Endothelial cell of hepatic sinusoid (primary cell): ENCODE data around the gene OLIG1.

Source experiments
- in situ Hi-C: cut with HindIII; loops from 2 replicates; pipeline ENCODE4 v1.10.0; 2017; ENCODE audit warnings: low sequenced_read_pairs

The OLIG1 gene

DNA sequence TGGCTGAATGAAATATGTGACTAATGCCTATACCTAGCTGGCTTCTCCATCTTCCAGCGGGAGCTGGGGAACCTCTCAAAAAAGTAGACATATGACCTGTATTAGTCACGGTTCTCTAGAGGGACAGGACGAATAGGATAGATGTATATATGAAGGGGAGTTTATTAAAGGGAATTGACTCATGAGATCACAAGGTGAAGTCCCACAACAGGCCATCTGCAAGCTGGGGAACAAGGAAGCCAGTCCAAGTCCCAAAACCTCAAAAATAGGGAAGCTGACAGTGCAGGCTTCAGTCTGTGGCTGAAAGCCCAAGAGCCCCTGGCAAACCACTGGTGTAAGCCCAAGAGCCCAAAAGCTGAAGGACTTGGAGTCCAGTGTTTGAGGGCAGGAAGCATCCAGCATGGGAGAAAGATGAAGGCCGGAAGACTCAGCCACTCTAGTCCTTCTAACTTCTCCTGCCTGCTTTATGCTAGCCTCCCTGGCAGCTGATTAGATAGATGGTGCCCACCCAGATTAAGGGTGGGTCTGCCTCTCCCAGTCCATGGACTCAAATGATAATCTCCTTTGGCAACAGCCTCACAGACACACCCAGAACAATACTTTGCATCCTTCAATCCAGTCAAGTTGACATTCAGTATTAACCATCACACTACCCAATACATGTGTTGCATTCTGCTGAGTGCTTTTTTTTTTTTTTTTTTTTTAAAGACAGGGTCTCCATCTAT is 19.6 kb downstream of the OLIG1 start:
- in situ Hi-C loops: no loop called here

GRCh38 chr21:33096426-33096825 is 26.5 kb downstream of the OLIG1 start:
- in situ Hi-C loops: no loop called here

DNA sequence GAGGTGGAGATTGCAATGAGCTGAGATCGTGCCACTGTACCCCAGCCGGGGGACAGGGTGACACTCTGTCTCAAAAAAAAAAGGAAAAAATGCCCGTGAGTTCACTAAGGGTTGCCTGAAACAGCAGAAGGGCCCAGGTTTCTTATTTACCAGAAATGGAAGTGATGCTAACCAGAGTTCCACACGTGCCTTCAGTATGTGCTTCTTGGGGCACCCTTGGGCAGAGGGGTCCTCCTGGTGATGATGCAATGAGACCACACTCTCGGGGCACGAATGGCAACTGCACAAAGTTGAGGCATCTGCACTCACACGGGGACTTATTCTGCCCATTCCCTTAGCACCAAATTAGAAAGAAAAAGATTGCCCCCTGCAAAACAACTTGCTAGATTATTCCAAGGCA is 29.2 kb downstream of the OLIG1 start:
- in situ Hi-C loops: no loop called here

DNA sequence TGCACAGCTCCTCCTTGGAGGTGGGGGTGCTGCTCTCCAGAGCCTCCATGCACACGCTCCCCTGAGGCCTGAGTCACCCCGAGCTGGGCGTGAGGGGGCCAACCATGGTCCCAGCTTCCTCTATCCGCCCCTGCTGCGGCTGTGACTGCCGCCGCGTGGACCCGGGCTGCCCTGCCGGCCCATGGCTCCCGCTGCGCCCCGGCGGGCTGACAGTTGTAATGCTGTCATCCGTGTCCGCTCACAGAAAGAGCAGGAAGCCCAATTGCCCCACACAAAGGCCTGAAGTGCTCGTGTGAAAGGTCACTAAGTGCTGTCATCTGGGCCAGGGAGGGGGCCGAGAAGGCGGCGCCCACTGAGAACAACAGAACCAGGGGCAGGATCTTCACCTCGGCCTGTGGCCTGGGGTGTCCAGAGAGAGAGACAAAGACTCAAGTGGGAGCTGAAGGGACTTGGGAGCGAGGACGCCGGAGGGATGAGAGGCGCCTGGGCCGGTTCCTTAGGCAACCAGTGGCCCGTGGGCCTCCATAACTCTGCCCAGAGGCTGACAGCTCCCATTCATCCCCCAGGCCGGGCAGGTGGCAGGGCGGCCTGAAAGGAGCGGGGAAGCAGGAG is 31.5 kb downstream of the OLIG1 start:
- in situ Hi-C loops: no loop called here

DNA sequence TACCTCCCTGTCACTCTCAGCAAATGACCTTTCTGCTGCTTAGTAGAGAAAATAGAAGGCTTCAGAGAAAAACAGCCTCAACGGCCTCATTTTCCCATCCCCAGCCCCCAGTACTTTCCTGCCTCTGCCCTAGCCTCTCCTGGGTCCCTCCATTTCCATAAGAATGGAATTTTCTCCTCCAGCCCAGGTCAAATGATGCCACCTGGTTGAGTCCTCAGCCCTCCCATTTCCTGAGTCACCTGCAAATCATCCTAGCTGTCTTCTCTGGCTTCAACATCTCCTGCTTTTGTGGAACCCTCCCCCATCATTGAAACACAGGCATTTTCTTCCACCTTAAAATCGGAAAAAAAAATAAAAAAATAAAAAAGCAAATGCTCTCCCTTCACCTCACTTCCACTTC is 35.1 kb downstream of the OLIG1 start:
- in situ Hi-C loops: no loop called here

DNA sequence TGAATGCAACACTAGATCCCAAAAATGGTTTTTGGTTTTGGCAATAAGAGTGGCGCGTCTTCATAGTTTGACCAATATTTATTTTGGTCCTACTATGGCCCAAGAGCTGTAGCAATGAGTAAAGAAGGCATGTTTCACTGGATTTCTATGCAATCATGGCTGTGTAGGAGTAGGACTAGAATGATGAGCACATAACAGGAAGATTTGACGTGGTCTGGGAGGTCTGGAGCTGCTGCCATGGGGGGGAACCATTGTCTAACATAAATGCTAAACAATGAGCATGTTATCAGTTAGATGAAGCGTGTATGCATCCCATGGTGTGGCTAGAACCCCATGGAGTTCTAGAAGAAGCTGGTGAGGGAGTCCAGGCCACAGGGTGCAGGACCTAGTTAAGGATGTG is 38.3 kb downstream of the OLIG1 start:
- in situ Hi-C loops: no loop called here

GRCh38 chr21:33109574-33110339 is 39.8 kb downstream of the OLIG1 start:
- in situ Hi-C loops: no loop called here

DNA sequence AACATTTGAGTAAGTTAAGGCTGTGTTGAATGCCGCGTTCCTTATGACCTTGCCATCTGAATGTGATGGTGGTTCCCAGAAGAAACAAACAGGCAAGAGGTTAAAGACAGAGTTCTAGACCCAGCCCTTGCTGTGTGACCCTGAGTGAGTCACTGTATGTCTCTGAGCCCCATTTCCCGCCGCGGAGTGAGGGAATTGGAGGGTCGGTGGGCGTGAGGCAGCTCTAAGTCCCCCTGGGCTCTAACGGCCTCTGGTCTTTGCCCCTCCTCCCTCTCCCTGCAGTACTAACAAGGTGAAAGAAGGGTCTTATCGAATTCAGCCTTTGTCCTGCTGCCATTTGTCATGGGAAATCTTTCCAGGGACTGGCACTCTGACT is 40.4 kb downstream of the OLIG1 start:
- in situ Hi-C loops: no loop called here

DNA sequence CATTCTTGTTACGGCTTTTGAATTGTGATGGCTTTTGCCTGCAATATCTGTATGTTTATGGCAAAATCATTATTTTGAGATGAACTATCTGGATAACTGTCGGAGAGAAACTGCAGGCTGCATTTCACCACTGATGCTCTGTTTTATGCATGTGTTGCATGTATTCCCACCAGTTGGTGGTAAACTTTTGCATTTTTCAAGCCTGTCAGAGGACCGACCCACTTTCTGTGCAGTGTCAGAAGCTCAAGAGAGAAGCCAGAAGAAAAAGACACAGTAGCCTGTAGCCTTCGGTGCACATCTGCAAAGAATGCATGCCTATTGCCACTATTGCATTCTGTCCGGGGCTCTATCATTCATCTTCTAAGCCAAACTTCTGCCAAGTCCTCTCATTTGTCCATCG is 41.6 kb downstream of the OLIG1 start:
- in situ Hi-C loops: no loop called here

DNA sequence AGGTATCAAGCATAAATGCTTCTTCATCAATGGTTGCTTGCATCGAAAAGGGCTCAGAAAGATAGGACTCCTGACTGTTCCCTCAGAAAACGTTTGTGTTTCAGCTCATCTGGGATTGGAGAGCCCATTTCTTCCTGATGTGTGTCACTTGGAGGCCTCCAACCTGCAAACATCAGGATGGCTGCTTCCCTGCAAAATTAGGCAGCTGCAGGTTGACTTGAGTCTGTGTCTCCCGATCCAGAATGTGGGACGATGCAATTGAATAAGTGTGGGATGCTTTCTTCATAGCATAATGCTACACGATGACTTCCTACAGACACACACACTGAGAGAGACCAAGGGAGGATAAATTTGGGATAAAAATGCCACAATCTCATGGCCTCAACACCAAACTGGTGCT is 42.2 kb downstream of the OLIG1 start:
- in situ Hi-C loops: no loop called here

- in situ Hi-C loops: no loop called here
Measured at GRCh38 chr21:33112681-33113080, 42.7 kb downstream of the OLIG1 start.

GRCh38 chr21:33113131-33113530 is 43.2 kb downstream of the OLIG1 start:
- in situ Hi-C loops: no loop called here

- in situ Hi-C loops: no loop called here
Measured at GRCh38 chr21:33114276-33114675, 44.3 kb downstream of the OLIG1 start.

DNA sequence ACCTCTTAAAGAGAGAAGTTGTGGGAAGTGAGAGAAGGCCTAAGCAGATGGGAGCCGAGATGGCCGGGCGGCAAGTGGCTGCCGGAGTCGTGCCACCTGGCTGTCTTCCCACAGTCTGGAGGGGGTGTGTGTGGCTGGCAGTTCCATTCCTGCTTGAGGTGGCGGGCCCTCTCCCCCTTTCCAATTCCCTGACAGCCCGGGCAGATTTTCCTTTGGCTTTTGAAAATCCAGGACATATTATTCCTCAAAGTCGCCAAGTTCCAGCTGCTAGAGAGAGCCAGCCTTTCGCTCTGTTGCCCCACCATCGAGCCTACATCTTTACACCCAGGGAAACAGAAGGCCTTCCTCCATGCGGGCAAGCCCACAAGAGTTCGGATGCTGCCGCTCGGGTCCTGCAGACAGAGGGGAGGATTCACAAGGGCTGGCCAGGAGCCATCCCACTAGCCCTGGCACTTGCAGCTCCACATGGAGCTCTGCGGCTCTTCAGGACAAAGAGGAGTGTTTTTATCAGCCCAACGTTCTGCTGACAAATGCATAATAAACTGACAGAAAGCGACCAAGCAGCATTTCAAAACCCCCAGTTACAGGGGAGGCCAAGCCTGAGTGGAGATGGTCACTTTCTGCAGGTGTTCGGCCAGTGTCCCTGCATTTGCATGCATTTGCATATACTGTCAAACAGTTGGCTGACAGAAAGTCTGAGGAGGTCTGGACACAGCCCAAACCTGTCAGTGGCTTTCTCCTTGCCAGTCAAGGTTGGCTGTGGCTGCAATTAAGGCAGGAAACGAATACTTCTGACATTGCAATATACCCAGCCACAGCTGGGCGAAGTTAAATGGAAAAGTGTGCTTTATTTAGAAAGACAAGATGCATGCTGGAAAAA is 45.9 kb downstream of the OLIG1 start:
- in situ Hi-C loops: no loop called here

DNA sequence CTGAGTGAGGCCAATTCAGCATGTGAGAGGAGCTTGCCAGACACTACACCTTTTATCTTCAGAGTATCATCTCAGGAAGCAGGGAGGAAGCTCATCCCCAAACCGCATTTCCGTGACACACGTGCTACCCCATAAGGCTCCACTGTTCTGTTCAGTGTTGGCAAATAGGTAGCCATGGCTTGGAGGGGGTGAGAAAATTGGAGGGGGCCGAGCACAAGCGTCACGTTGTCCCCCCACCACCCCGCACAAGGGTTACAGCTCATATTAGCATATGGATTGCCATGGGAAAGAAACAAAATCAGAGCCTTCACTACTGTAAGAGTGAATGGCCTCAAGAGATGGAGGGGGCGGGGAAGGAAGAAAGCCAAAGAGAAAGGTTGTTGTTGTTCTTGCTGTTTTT is 46.7 kb downstream of the OLIG1 start:
- in situ Hi-C loops: no loop called here

DNA sequence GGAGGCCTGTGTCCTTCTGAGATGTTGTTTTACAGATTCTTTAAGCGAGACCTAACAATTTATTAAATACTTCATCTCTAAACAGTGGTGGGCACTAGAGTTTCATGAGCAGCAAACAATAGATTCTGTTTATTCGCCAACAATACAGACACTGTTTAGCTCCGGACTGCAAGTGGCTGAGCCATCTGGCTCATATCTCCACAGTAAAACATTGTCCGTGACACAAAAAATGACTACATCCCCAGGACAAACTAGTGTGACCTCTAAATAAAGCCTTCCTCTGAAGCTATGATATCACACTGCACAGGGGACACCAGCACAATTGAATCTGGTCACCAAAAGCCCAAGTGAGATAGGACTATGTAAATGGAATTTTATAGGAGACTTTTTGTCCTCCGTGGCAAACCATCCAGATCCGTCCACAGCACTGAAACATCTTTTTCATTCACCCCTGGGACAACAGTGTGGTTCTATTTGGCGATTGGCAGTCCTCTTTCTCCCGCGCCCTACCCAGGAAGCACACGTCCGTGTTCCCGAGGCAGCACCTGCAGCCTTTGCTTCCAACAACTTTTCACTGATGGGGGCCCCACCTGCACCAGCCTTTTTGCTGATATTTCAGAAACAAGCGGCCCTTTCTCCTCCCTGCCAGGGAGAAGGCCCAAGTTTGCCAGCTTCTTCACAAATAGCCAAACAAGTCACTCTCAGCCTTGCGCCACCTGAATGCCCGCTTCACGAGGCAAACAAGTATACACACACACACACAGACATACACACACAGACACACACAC is 47.4 kb downstream of the OLIG1 start:
- in situ Hi-C loops: no loop called here
